ENCODE data around the gene PPP1R9A. TPM values are rescaled to one million over a fixed set of nuclear protein-coding genes. Genes with fewer than 3 reads are reported as not detected.

PPP1R9A gene
- total RNA-seq, 4 donors from 2014 or later = 22.4 to 27.5 (median 23.3) TPM

- WGBS = 91% methylated on average over 8 of the region's 8 CpGs
Measured at GRCh38 chr7:94906065-94906851, 1.1 kb upstream of the PPP1R9A start.

GRCh38 chr7:94907811-94908322, 473 bp downstream of the PPP1R9A start:
- no peak for TF ChIP-seq POLR2A (IDR thresholded peaks at IDR 0.05; ENCODE audit: low read depth)
- TF ChIP-seq, protein P1, sequence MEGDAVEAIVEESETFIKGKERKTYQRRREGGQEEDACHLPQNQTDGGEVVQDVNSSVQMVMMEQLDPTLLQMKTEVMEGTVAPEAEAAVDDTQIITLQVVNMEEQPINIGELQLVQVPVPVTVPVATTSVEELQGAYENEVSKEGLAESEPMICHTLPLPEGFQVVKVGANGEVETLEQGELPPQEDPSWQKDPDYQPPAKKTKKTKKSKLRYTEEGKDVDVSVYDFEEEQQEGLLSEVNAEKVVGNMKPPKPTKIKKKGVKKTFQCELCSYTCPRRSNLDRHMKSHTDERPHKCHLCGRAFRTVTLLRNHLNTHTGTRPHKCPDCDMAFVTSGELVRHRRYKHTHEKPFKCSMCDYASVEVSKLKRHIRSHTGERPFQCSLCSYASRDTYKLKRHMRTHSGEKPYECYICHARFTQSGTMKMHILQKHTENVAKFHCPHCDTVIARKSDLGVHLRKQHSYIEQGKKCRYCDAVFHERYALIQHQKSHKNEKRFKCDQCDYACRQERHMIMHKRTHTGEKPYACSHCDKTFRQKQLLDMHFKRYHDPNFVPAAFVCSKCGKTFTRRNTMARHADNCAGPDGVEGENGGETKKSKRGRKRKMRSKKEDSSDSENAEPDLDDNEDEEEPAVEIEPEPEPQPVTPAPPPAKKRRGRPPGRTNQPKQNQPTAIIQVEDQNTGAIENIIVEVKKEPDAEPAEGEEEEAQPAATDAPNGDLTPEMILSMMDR (IDR thresholded peaks at IDR 0.05) = peak in 1 of 3 experiments; percentile 5
- Histone ChIP-seq H3K4me3 (peak overlapping the region; percentile 70 to 86 (median 74)), H3K36me3 (no peaks in the 10 kb centered on the region), H3K27ac (replicated peaks in 1 of 4) (peak overlapping the region; percentile 81 to 88 (median 84)), H3K9me3 (no peaks in the 10 kb centered on the region), H3K4me1 (peaks cover 15 to 45% (median 34%) of the 10 kb centered on the region in 4 donors), H3K27me3 (no peaks in the 10 kb centered on the region)
- intact Hi-C loops (cut with DNase I) = loop anchor here (10.0 kb wide), 2 partner anchors 187 to 287 kb away; no protein-coding TSS in a partner anchor
- WGBS = under 1% methylated on average over 28 of the region's 65 CpGs
- no peak for DNase-seq (ENCODE audit: extremely low spot score)

More at GRCh38 chr7:94906065-94906851, 1.1 kb upstream of the PPP1R9A start:
- Histone ChIP-seq H3K9me3 (no peaks in the 10 kb centered on the region), H3K27ac (replicated peaks in 1 of 4) (no peak overlapping the region), H3K27me3 (no peaks in the 10 kb centered on the region), H3K4me1 (peaks cover 15 to 29% (median 23%) of the 10 kb centered on the region in 4 donors), H3K4me3 (no peak overlapping the region), H3K36me3 (no peaks in the 10 kb centered on the region)
- intact Hi-C loops (cut with DNase I) = loop anchor here (10.0 kb wide), 2 partner anchors 189 to 289 kb away; no protein-coding TSS in a partner anchor
- TF ChIP-seq POLR2A (IDR thresholded peaks at IDR 0.05; ENCODE audit: low read depth) (no peak), EP300 (IDR thresholded peaks at IDR 0.05) (no peak), POLR2AphosphoS5 (IDR thresholded peaks at IDR 0.05) (no peak)
- TF ChIP-seq, protein P1 (IDR thresholded peaks at IDR 0.05) = no peak
- DNase-seq (ENCODE audit: extremely low spot score) = no peak

- Histone ChIP-seq H3K36me3 (no peaks in the 10 kb centered on the region), H3K27ac (replicated peaks in 1 of 4) (peak overlapping the region; percentile 81 to 88 (median 84)), H3K4me3 (peak overlapping the region; percentile 70 to 86 (median 74)), H3K9me3 (no peaks in the 10 kb centered on the region), H3K27me3 (no peaks in the 10 kb centered on the region), H3K4me1 (peaks cover 15 to 48% (median 38%) of the 10 kb centered on the region in 4 donors)
- TF ChIP-seq POLR2AphosphoS5 (IDR thresholded peaks at IDR 0.05) = peak in 1 of 2 donors; percentile 8
- no peak for TF ChIP-seq POLR2A (IDR thresholded peaks at IDR 0.05; ENCODE audit: low read depth)
- intact Hi-C loops (cut with DNase I) = loop anchor here (10.0 kb wide), 2 partner anchors 186 to 286 kb away; no protein-coding TSS in a partner anchor
- no peak for DNase-seq (ENCODE audit: extremely low spot score)
- WGBS = 6% methylated on average over 27 of the region's 27 CpGs
Measured at GRCh38 chr7:94908323-94909178, 1.2 kb downstream of the PPP1R9A start.

- peaks cover 15 to 48% (median 39%) of the 10 kb centered on the region in 4 donors for H3K4me1 ChIP-seq
- H3K4me3 ChIP-seq = peak overlapping the region; percentile 70 to 86 (median 74)
- no peak for DNase-seq (ENCODE audit: extremely low spot score)
- intact Hi-C loops (cut with DNase I) = loop anchor here (10.0 kb wide), 2 partner anchors 186 to 286 kb away; no protein-coding TSS in a partner anchor
- H3K27ac ChIP-seq (replicated peaks in 1 of 4) = peak overlapping the region in 3 of 4 donors; percentile 81 to 88 (median 86)
- no peaks in the 10 kb centered on the region for H3K9me3 ChIP-seq
- 68% methylated on average over 2 of the region's 2 CpGs for WGBS
- TF ChIP-seq POLR2AphosphoS5 (IDR thresholded peaks at IDR 0.05) (no peak), POLR2A (IDR thresholded peaks at IDR 0.05; ENCODE audit: low read depth) (no peak), EP300 (IDR thresholded peaks at IDR 0.05) (no peak)
- TF ChIP-seq, protein P1 (IDR thresholded peaks at IDR 0.05) = no peak
- no peaks in the 10 kb centered on the region for H3K27me3 ChIP-seq
- H3K36me3 ChIP-seq = no peaks in the 10 kb centered on the region
Measured at GRCh38 chr7:94909179-94909466, 1.7 kb downstream of the PPP1R9A start.

All from esophagus muscularis mucosa (tissue), 4 donors.